ENCODE data around the gene KIF6. TPM values are rescaled to one million over a fixed set of nuclear protein-coding genes. Genes with fewer than 3 reads are reported as not detected.

KIF6 gene
- polyA plus RNA-seq, 2 donors: 0.08 to 0.20 TPM

GRCh38 chr6:39577446-39578165, 147.6 kb downstream of the KIF6 start:
- no peak overlapping the region for H3K27ac ChIP-seq (ENCODE audit: low read depth in 2 of 2, low read length in 1 of 2)
- no peaks in the 10 kb centered on the region for H3K9me3 ChIP-seq (ENCODE audit: control insufficient read depth in 2 of 2, insufficient read depth in 1 of 2, low read depth in 1 of 2, low read length in 1 of 2)
- H3K4me1 ChIP-seq (ENCODE audit: control insufficient read depth in 2 of 2, insufficient read depth in 2 of 2, low read length in 1 of 2): no peaks in the 10 kb centered on the region
- H3K36me3 ChIP-seq (ENCODE audit: control insufficient read depth in 2 of 2, insufficient read depth in 2 of 2, low read length in 1 of 2): no peaks in the 10 kb centered on the region
- WGBS, 2 donors: 89 to 90% methylated on average over 6 of the region's 6 CpGs
- H3K27me3 ChIP-seq (ENCODE audit: control insufficient read depth in 1 of 2, insufficient read depth in 2 of 2, low read length in 2 of 2): no peaks in the 10 kb centered on the region
- H3K4me3 ChIP-seq (ENCODE audit: low read depth in 1 of 2, low read length in 2 of 2): no peak overlapping the region

GRCh38 chr6:39576556-39577303, 148.5 kb downstream of the KIF6 start:
- H3K9me3 ChIP-seq (ENCODE audit: control insufficient read depth in 2 of 2, insufficient read depth in 1 of 2, low read depth in 1 of 2, low read length in 1 of 2): no peaks in the 10 kb centered on the region
- H3K36me3 ChIP-seq (ENCODE audit: control insufficient read depth in 2 of 2, insufficient read depth in 2 of 2, low read length in 1 of 2): no peaks in the 10 kb centered on the region
- H3K4me1 ChIP-seq (ENCODE audit: control insufficient read depth in 2 of 2, insufficient read depth in 2 of 2, low read length in 1 of 2): no peaks in the 10 kb centered on the region
- WGBS, 2 donors: 85 to 90% methylated on average over 4 of the region's 4 CpGs
- H3K4me3 ChIP-seq (ENCODE audit: low read depth in 1 of 2, low read length in 2 of 2): no peak overlapping the region
- no peak overlapping the region for H3K27ac ChIP-seq (ENCODE audit: low read depth in 2 of 2, low read length in 1 of 2)
- H3K27me3 ChIP-seq (ENCODE audit: control insufficient read depth in 1 of 2, insufficient read depth in 2 of 2, low read length in 2 of 2): no peaks in the 10 kb centered on the region

- no peaks in the 10 kb centered on the region for H3K27me3 ChIP-seq (ENCODE audit: control insufficient read depth in 1 of 2, insufficient read depth in 2 of 2, low read length in 2 of 2)
- no peaks in the 10 kb centered on the region for H3K36me3 ChIP-seq (ENCODE audit: control insufficient read depth in 2 of 2, insufficient read depth in 2 of 2, low read length in 1 of 2)
- no peak overlapping the region for H3K4me3 ChIP-seq (ENCODE audit: low read depth in 1 of 2, low read length in 2 of 2)
- WGBS, 2 donors: 82 to 98% methylated on average over 5 to 7 of the region's 7 CpGs
- H3K27ac ChIP-seq (ENCODE audit: low read depth in 2 of 2, low read length in 1 of 2): no peak overlapping the region
- no peaks in the 10 kb centered on the region for H3K9me3 ChIP-seq (ENCODE audit: control insufficient read depth in 2 of 2, insufficient read depth in 1 of 2, low read depth in 1 of 2, low read length in 1 of 2)
- no peaks in the 10 kb centered on the region for H3K4me1 ChIP-seq (ENCODE audit: control insufficient read depth in 2 of 2, insufficient read depth in 2 of 2, low read length in 1 of 2)
These were observed 150.2 kb downstream of the KIF6 start for GRCh38 chr6:39574991-39575390.

GRCh38 chr6:39573541-39573940, 151.7 kb downstream of the KIF6 start:
- H3K36me3 ChIP-seq (ENCODE audit: control insufficient read depth in 2 of 2, insufficient read depth in 2 of 2, low read length in 1 of 2): no peaks in the 10 kb centered on the region
- no peak overlapping the region for H3K4me3 ChIP-seq (ENCODE audit: low read depth in 1 of 2, low read length in 2 of 2)
- WGBS, 2 donors: 42 to 43% methylated on average over 3 of the region's 3 CpGs
- no peak overlapping the region for H3K27ac ChIP-seq (ENCODE audit: low read depth in 2 of 2, low read length in 1 of 2)
- no peaks in the 10 kb centered on the region for H3K27me3 ChIP-seq (ENCODE audit: control insufficient read depth in 1 of 2, insufficient read depth in 2 of 2, low read length in 2 of 2)
- H3K4me1 ChIP-seq (ENCODE audit: control insufficient read depth in 2 of 2, insufficient read depth in 2 of 2, low read length in 1 of 2): no peaks in the 10 kb centered on the region
- no peaks in the 10 kb centered on the region for H3K9me3 ChIP-seq (ENCODE audit: control insufficient read depth in 2 of 2, insufficient read depth in 1 of 2, low read depth in 1 of 2, low read length in 1 of 2)

- 58 to 71% methylated on average over 3 of the region's 3 CpGs for WGBS, 2 donors
- H3K27ac ChIP-seq (ENCODE audit: low read depth in 2 of 2, low read length in 1 of 2): no peak overlapping the region
- H3K4me3 ChIP-seq (ENCODE audit: low read depth in 1 of 2, low read length in 2 of 2): no peak overlapping the region
These were observed 152.4 kb downstream of the KIF6 start for GRCh38 chr6:39572661-39573340.

GRCh38 chr6:39568896-39569295, 156.3 kb downstream of the KIF6 start:
- Histone ChIP-seq H3K27me3 (ENCODE audit: control insufficient read depth in 1 of 2, insufficient read depth in 2 of 2, low read length in 2 of 2) (no peaks in the 10 kb centered on the region), H3K27ac (ENCODE audit: low read depth in 2 of 2, low read length in 1 of 2) (no peak overlapping the region), H3K4me1 (ENCODE audit: control insufficient read depth in 2 of 2, insufficient read depth in 2 of 2, low read length in 1 of 2) (no peaks in the 10 kb centered on the region), H3K36me3 (ENCODE audit: control insufficient read depth in 2 of 2, insufficient read depth in 2 of 2, low read length in 1 of 2) (no peaks in the 10 kb centered on the region), H3K4me3 (ENCODE audit: low read depth in 1 of 2, low read length in 2 of 2) (no peak overlapping the region), H3K9me3 (ENCODE audit: control insufficient read depth in 2 of 2, insufficient read depth in 1 of 2, low read depth in 1 of 2, low read length in 1 of 2) (no peaks in the 10 kb centered on the region)
- 26 to 39% methylated on average over 1 of the region's 1 CpG for whole genome bisulfite sequencing, 2 donors

More at GRCh38 chr6:39572661-39573340, 152.4 kb downstream of the KIF6 start:
- no peaks in the 10 kb centered on the region for H3K4me1 ChIP-seq (ENCODE audit: control insufficient read depth in 2 of 2, insufficient read depth in 2 of 2, low read length in 1 of 2)
- H3K36me3 ChIP-seq (ENCODE audit: control insufficient read depth in 2 of 2, insufficient read depth in 2 of 2, low read length in 1 of 2): no peaks in the 10 kb centered on the region
- H3K9me3 ChIP-seq (ENCODE audit: control insufficient read depth in 2 of 2, insufficient read depth in 1 of 2, low read depth in 1 of 2, low read length in 1 of 2): no peaks in the 10 kb centered on the region
- no peaks in the 10 kb centered on the region for H3K27me3 ChIP-seq (ENCODE audit: control insufficient read depth in 1 of 2, insufficient read depth in 2 of 2, low read length in 2 of 2)

GRCh38 chr6:39567091-39567490, 158.1 kb downstream of the KIF6 start:
- no peak overlapping the region for H3K4me3 ChIP-seq (ENCODE audit: low read depth in 1 of 2, low read length in 2 of 2)
- H3K9me3 ChIP-seq (ENCODE audit: control insufficient read depth in 2 of 2, insufficient read depth in 1 of 2, low read depth in 1 of 2, low read length in 1 of 2): no peaks in the 10 kb centered on the region
- H3K27me3 ChIP-seq (ENCODE audit: control insufficient read depth in 1 of 2, insufficient read depth in 2 of 2, low read length in 2 of 2): no peaks in the 10 kb centered on the region
- no peak overlapping the region for H3K27ac ChIP-seq (ENCODE audit: low read depth in 2 of 2, low read length in 1 of 2)
- no peaks in the 10 kb centered on the region for H3K4me1 ChIP-seq (ENCODE audit: control insufficient read depth in 2 of 2, insufficient read depth in 2 of 2, low read length in 1 of 2)
- no peaks in the 10 kb centered on the region for H3K36me3 ChIP-seq (ENCODE audit: control insufficient read depth in 2 of 2, insufficient read depth in 2 of 2, low read length in 1 of 2)
- 95 to 96% methylated on average over 2 of the region's 2 CpGs for WGBS, 2 donors

GRCh38 chr6:39566456-39566855, 158.8 kb downstream of the KIF6 start:
- Histone ChIP-seq H3K36me3 (ENCODE audit: control insufficient read depth in 2 of 2, insufficient read depth in 2 of 2, low read length in 1 of 2) (no peaks in the 10 kb centered on the region), H3K9me3 (ENCODE audit: control insufficient read depth in 2 of 2, insufficient read depth in 1 of 2, low read depth in 1 of 2, low read length in 1 of 2) (no peaks in the 10 kb centered on the region), H3K27ac (ENCODE audit: low read depth in 2 of 2, low read length in 1 of 2) (no peak overlapping the region), H3K27me3 (ENCODE audit: control insufficient read depth in 1 of 2, insufficient read depth in 2 of 2, low read length in 2 of 2) (no peaks in the 10 kb centered on the region), H3K4me1 (ENCODE audit: control insufficient read depth in 2 of 2, insufficient read depth in 2 of 2, low read length in 1 of 2) (no peaks in the 10 kb centered on the region), H3K4me3 (ENCODE audit: low read depth in 1 of 2, low read length in 2 of 2) (no peak overlapping the region)

- Histone ChIP-seq H3K9me3 (ENCODE audit: control insufficient read depth in 2 of 2, insufficient read depth in 1 of 2, low read depth in 1 of 2, low read length in 1 of 2) (no peaks in the 10 kb centered on the region), H3K36me3 (ENCODE audit: control insufficient read depth in 2 of 2, insufficient read depth in 2 of 2, low read length in 1 of 2) (no peaks in the 10 kb centered on the region), H3K4me1 (ENCODE audit: control insufficient read depth in 2 of 2, insufficient read depth in 2 of 2, low read length in 1 of 2) (no peaks in the 10 kb centered on the region), H3K27me3 (ENCODE audit: control insufficient read depth in 1 of 2, insufficient read depth in 2 of 2, low read length in 2 of 2) (no peaks in the 10 kb centered on the region), H3K27ac (ENCODE audit: low read depth in 2 of 2, low read length in 1 of 2) (no peak overlapping the region), H3K4me3 (ENCODE audit: low read depth in 1 of 2, low read length in 2 of 2) (no peak overlapping the region)
- WGBS, 2 donors: 73 to 82% methylated on average over 1 of the region's 1 CpG
These were observed 159.3 kb downstream of the KIF6 start for GRCh38 chr6:39565956-39566355.
